Measurements from ENCODE around the gene ACIN1. TPM values are rescaled to one million over a fixed set of nuclear protein-coding genes. Genes with fewer than 3 reads are reported as not detected.

Gene ACIN1
- polyA plus RNA-seq, 3 donors: 43.6 to 81.4 (median 79.3) TPM

DNA sequence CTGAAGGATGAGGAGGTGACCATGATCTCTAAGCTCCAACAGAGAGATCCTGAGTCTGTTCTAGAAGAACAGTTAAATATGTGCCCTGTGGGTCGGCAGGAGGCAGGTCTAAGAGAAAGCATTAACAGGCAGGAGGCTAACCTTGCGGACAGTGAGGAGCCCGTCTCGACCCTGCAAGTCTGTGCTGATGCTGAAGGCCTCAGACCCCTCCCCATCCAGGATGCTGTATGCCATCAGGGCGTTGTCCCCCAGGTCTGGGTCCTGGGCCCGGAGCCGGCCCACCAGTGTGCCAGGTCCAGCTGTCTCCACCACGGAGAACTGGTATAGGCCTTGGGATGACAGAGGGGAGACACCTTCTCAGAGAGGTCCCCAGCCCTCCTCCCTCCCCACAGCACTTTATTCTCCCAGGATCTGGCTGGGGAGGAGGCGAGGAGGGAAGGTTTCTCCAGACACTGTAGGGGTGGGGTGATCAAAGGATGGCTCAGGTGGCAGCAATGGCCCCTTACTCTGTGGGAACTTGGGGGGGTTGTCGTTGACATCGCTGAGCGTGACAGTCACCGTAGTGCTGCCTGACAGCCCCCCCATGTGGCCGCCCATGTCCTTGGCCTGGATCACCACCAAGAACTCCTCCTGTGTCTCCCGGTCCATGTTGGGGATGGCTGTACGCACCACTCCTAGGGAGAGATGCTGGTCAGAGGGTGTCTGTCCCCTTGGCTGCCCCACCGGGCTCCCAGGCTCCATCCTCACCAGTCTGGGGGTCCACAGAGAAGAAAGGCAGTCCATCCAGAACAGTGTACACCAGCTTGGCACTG is 40.7 kb downstream of the ACIN1 start:
- no peak overlapping the region for H3K27ac ChIP-seq (ENCODE audit: low read depth, low read length)
- 75 to 80% (median 76%) methylated on average over 17 of the region's 17 CpGs for WGBS, 3 donors

DNA sequence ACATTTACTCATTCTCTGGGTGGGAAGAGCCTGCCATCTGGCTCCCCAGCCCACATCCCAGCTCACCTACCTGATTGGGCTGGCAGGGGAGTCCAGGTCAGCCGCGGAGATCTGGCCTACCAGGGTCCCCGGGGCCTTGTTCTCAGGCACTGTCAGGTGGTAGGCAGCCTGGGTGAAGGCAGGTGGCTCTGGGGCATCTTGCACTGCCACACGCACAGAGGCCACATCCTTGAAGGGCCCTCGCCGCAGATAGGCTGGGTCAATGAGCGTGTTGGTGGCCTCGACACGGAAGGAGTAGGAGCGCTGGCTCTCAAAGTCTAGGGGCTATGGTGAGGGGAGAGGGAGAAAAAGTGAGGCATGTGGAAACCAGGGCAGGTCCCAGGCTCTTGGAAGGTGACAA is 41.5 kb downstream of the ACIN1 start:
- H3K27ac ChIP-seq (ENCODE audit: low read depth, low read length): no peak overlapping the region
- WGBS, 3 donors: 95 to 97% (median 96%) methylated on average over 8 to 10 of the region's 10 CpGs

DNA sequence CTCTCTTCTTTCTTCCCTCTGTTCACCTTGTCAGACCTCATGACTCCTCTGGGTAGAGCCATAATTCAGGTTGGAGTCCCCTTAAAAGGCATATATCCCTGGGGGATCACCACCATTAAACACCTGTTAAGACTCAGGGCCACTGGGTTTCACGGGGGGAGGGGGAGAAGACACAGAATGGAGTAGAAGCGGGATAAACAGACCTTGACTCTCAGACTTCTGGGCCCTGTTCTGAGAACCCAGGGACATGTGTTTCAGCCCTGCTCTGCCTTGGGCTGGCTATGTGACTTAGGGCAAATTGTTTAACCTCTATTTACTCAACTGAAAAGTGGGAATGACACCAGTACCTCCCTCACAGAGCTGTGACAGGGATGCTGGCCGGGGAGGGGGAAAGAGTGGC is 42.3 kb downstream of the ACIN1 start:
- no peak overlapping the region for H3K27ac ChIP-seq (ENCODE audit: low read depth, low read length)
- 64 to 92% (median 83%) methylated on average over 3 of the region's 3 CpGs for WGBS, 3 donors

DNA sequence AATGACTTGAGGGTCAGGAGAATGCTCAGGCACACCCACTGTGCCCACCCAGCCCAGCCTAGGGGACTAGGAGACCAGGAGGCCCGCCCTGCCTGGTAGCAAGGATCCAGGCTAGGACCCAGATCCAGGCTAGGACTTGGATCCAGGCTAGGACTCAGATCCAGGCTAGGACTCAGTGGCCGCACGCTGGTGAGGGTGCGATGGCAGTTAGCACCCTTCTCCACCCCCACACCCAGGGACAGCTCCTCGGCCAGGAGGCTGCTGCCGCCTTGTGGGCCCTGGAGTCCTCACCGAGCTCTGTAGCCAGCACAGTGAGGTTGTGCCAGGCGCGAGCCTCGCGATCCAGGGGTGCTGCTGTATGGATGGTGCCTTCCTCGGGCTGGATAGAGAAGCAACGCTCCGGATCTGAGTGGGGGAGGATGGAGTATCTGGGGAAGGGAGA is 42.7 kb downstream of the ACIN1 start:
- WGBS, 3 donors: 75 to 90% (median 76%) methylated on average over 14 of the region's 14 CpGs
- no peak overlapping the region for H3K27ac ChIP-seq (ENCODE audit: low read depth, low read length)

DNA sequence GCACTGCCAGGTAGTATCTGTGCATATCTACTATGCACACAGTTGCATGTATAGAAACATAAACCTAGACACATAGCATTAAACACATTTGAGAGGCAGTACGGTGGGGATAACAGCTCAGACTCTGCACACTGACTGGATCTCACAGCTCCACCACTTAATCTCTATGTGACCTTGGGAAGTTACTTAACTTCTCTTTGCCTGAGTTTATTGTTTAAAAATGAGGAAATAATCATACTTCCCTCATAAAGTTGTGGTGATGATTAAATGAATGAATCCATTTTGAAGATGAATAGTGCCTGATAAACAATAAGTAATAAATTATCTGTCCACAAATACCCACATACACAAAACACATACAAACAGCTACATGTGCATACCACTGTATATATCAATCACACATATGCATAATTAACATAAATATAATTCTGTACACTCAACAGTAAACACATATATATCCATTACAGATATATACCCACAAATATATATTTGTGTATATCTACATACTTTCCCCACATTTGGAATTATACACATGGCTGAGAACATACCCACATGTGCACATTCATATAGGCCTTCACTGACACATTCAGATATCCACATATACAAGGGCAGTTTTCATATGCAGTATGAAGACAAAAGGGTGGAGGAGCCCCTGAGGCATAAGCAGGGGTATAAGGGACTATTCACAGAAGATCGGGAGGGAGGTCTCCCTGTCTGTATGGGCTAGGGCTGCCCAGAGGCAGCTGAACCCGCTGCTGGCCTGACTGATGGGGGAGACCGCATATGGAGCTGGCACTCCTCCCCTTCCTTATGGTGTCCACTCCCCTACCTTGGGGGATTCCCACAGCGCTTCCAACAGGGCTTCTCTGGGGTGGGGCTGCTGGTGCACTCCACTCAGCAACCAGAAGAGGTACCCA is 43.5 kb downstream of the ACIN1 start:
- WGBS, 3 donors: 80 to 84% (median 80%) methylated on average over 5 of the region's 5 CpGs
- no peak overlapping the region for H3K27ac ChIP-seq (ENCODE audit: low read depth, low read length)

DNA sequence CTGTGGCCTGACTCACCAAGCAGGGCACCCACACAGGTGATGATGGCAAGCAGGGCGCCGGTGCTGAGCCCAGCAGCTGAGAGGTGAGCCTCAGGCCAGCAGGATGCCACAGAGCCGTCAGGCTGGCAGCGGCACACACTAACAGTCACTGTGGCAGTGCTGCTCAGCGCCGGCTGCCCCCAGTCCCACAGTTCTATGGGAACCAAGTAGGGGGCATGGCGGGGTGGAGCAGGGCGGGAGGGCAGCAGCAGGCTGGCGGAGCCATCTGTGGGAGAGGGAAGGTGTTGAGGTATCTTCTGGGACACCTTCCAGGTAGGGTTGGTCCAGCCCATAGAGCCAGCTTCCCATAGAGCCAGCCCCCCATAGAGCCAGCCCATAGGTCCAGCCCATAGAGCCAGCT is 45.9 kb downstream of the ACIN1 start:
- WGBS, 3 donors: 97 to 99% (median 98%) methylated on average over 9 of the region's 9 CpGs
- no peak overlapping the region for H3K27ac ChIP-seq (ENCODE audit: low read depth, low read length)

DNA sequence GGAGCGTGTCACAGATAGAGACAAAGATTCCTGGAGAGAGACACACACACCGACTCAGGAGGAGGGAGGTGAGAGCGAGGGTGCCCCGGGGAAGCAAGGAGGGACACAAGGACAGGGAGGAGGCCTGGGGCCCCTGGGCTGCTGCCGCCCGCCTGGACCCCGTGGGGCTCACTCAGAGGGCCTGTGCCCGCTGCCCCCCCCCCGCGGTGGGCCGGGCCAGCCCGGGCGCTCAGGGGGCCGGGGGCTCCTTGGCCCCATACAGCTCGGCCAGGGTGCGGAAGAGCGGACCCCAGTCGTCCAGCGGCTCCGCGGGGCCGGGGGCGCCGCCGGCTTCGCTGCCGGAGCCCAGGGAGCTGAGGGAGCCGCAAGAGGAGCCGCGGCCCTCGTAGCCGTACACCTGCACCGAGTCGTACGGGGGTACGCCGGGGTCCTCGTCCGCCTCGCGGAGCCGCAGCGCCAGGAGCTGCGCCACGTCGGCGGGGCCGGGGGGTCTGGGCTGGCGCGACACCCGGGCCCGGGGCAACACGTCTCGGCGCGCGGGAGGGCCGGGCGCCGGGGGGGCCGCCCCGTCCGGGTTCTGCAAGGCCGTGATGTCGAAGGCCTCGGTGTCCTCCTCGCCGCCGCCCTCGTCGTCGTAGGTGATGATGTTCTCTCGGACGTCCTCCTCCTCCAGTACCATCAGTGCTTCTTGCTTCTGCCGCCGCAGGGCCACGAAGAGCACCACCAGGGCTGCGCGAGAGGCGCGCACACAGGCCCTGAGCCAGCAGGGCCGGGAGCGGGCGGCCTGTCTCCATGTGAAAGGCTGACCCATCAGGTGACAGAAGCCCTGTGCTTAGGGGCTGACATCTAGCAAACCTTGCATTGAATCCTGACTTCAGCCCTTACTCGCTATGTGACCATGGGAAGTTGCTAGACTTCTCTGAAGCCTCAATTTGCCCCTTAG is 46.9 kb downstream of the ACIN1 start:
- 74 to 84% (median 78%) methylated on average over 49 to 85 of the region's 85 CpGs for WGBS, 3 donors
- no peak overlapping the region for H3K27ac ChIP-seq (ENCODE audit: low read depth, low read length)

DNA sequence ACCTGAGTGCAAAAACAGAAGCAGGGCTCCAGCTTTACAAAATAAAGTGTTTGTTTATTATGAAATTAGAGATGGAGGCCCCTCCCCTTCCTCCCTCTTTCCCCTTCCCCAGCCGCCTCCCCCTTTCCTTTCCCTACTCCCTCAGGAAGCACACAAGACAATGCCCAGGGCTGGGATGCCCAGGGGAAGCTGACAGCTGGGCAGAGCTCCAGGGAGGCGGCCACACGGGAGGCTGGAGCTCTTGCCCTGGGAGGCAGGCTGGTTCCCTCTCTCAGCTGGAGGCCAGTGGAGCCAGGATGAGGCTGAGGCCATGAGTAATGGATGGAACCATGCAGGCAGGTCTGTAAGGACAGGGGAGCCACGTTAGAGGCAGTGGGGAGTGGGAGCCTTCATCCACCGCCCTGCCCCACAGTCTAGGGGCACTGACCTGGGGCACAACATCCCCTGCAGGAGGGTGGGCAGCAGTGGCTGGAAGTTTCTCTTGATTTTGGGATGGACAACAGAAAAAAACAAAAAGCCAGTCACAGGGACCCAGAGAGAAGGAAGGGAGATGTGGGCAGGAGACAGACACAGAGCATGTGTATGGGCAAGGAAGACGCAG is 47.8 kb downstream of the ACIN1 start:
- no peak overlapping the region for H3K27ac ChIP-seq (ENCODE audit: low read depth, low read length)
- WGBS, 3 donors: 66 to 71% (median 66%) methylated on average over 6 of the region's 6 CpGs

DNA sequence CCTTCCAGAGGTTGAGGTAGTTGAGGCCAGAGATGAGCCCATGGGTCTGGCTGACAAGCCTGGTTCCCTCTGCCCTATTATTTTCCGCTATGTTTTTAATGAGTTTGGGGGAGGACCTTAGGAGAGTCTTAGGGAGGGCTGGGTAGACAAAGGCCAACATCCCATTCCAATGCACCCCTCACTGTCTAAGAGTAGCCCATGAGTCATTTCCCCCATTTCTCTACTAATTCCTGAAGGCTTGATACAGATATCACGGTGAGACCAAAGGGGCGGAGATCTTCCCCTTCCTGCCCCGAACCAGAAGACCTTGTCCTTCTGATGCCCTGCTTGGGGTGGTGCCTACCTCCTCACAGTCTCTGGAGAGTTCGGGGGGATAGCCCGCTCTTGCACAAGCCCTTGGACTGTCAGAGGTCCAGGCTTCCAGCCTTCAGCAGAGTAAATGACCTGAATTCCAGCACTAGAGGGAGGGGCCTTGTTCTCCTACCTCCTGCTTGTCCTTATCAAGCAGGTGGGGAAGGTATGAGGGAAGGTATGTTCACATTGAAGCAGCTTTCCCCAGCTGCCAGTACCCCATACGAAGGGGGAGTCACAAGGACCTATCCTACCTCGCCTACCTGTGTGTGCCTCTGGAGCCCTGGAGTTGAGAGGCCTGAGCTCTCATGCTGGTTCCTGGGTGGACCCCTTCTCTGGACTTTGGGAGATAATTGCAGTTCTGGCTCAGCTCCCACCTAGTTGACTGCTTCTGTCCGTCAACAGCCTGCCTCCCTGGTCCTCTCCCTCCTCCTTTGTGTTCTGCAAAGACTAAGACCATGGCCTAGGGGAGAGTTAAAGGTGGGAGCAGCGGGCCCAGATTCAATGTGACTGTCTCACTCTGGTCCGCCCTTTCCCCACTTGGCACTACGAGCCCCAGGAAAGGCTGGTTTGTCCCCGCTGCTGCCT is 49.2 kb downstream of the ACIN1 start:
- 77 to 79% (median 77%) methylated on average over 13 of the region's 13 CpGs for WGBS, 3 donors
- no peak overlapping the region for H3K27ac ChIP-seq (ENCODE audit: low read depth, low read length)

DNA sequence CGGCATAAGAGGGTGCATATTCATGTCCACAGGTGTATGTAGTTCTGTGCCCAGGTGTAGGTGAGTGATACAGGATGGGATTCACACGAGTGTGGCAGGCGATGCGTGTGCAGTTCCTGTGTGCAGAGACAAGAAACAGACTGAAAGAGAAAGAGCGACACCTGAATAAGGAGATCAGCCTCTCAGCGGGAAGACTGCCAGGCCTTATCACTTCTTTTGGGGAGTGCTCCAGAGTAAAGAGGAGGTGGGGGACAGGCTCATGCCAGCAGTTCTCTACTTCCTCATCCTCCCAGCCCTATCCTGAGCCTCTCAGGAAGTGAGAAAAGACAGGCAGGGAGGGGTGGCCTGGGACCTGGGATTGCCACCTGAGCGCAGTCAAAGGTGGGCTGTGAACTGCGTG is 50.1 kb downstream of the ACIN1 start:
- no peak overlapping the region for H3K27ac ChIP-seq (ENCODE audit: low read depth, low read length)
- 81 to 82% (median 81%) methylated on average over 8 of the region's 8 CpGs for WGBS, 3 donors

DNA sequence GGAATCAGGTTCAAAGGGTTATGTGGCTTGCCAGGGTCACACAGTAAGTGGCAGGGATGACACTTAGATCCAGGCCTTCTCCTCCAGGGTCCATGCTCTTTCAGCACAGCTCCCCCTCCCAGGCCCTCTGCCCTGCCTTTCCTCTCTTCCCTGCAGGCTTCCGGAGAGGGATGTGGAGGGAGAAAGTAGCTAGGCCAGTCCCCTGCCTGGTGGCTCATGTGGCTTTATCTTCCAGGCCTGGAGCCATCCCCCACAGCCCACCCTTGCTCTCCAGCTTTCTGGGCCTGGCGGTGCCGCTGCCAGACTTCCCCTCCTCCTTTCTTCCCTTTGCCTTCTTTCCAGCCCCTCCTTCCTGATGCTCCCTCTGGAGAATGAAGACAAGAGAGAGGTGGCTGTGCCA is 51.2 kb downstream of the ACIN1 start:
- 74 to 87% (median 84%) methylated on average over 3 of the region's 3 CpGs for WGBS, 3 donors
- H3K27ac ChIP-seq (ENCODE audit: low read depth, low read length): no peak overlapping the region

DNA sequence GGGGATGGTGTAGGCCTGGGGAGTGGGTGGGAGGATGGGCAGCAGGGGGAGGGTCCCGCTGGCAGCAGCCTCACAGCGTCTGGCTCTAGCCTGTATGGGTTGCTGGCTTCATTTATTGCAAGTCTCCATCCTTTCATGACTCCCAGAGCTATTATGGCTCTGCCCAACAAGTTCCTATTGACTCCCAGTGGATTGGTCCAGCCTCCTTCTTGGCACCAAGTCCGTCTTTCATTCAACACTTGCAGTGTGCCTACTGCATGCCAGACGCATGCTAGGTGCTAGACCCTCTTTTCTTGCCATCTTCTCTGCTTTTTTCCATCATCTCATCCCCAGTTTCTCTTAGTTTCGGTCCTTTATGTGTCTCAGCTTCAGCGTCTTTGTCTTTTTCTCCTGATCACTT is 51.8 kb downstream of the ACIN1 start:
- H3K27ac ChIP-seq (ENCODE audit: low read depth, low read length): no peak overlapping the region
- 87 to 93% (median 88%) methylated on average over 6 of the region's 6 CpGs for WGBS, 3 donors

DNA sequence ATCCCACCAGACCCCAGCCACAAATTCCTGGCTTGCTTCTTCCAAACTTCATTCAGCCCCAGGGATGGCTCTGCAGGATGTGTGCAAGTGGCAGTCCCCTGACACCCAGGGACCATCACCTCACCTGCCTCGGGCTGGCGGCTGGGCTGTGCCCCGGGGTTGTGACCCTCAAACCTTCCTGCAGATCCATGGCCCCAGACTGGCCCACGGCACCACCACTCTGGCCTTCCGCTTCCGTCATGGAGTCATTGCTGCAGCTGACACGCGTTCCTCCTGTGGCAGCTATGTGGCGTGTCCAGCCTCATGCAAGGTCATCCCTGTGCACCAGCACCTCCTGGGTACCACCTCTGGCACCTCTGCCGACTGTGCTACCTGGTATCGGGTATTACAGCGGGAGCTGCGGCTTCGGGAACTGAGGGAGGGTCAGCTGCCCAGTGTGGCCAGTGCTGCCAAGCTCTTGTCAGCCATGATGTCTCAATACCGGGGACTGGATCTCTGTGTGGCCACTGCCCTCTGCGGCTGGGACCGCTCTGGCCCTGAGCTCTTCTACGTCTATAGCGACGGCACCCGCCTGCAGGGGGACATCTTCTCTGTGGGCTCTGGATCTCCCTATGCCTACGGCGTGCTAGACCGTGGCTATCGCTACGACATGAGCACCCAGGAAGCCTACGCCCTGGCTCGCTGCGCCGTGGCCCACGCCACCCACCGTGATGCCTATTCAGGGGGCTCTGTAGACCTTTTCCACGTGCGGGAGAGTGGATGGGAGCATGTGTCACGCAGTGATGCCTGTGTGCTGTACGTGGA is 52.6 kb downstream of the ACIN1 start, which contains the start of gene PSMB11:
PSMB11 (plus strand) TSS at position 51 of the 804 bp plus-strand sequence; CDS start at position 65, 14 bp downstream.
- WGBS, 3 donors: 90 to 96% (median 95%) methylated on average over 36 of the region's 36 CpGs
- H3K27ac ChIP-seq (ENCODE audit: low read depth, low read length): no peak within 1 kb of the TSS

DNA sequence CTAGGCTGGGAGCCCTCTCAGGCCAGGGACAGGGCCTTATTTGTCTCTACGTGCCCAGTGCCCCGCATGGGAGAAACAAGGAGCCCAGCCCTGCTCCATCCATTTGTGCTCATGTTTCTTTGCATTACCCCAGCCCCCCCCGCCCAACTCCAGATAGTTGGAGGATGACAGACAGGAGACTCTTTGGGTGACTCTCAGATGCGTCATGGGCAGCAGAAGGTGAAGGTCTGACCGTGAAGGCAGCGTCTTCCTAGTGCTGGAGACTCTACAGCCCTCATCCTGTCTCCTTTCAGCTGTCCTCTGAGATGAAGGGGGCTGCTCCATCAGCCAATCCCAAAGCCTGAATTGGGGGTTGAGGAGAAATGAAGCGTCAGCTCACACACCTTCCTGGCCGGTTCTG is 53.2 kb downstream of the ACIN1 start:
- WGBS, 3 donors: 82 to 91% (median 84%) methylated on average over 8 of the region's 8 CpGs
- no peak overlapping the region for H3K27ac ChIP-seq (ENCODE audit: low read depth, low read length)

DNA sequence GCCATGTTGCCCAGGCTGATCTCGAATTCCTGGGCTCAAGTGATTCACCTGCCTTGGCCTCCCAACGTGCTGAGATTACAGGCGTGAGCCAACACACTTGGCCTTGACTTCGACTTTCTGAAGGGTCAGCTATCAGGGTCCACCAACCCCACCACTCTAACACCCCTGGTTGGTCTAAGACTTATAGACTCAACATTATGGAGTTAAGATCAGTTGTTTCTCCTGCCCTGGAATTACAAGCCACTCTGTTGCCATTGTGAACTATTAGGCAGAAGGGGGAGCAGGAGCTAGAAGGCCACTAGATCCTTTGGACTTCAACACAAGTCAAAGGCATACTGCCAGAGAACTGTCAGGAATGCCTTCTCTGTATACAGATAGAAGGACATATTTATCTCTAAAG is 54.8 kb downstream of the ACIN1 start:
- 82 to 94% (median 94%) methylated on average over 4 of the region's 4 CpGs for WGBS, 3 donors
- no peak overlapping the region for H3K27ac ChIP-seq (ENCODE audit: low read depth, low read length)
